CD4-positive, CD25-positive, alpha-beta regulatory T cell (primary cell): ENCODE results near the gene MMP15. TPM values are rescaled to one million over a fixed set of nuclear protein-coding genes. Genes with fewer than 3 reads are reported as not detected.

Experiments
- ATAC-seq, 2 donors: fragments of 150-1000 bp; cut with Tn5 transposase; one replicate each; pipeline ENCODE4 v1.10.0; 2021; ENCODE audit warnings: low read depth in 2 of 2, moderate number of reproducible peaks in 2 of 2, moderate library complexity in 1 of 2
- DNase-seq, 3 donors: peaks; one replicate each; pipeline versions ENCODE4 v3.0.0 to v3.0.0-alpha.2; 2012 to 2022; ENCODE audit warnings: mixed read lengths in 1 of 3
- H3K27ac ChIP-seq: one replicate; pipeline ENCODE4 v1.7.0; 2013; ENCODE audit warnings: mild to moderate bottlenecking, low read length; ENCODE audit not compliant: insufficient read depth, poor library complexity, severe bottlenecking
- H3K27me3 ChIP-seq: one replicate; pipeline ENCODE4 v1.7.0; 2013; ENCODE audit warnings: low read length; ENCODE audit not compliant: control insufficient read depth, insufficient read depth
- H3K36me3 ChIP-seq: one replicate; pipeline ENCODE4 v1.7.0; 2013; ENCODE audit warnings: mild to moderate bottlenecking, low read length, moderate library complexity; ENCODE audit not compliant: control insufficient read depth, insufficient read depth
- H3K4me1 ChIP-seq: 2 replicates; pipeline ENCODE4 v1.7.0; 2013; ENCODE audit warnings: mild to moderate bottlenecking, low read length; ENCODE audit not compliant: insufficient read depth, control insufficient read depth, poor library complexity, severe bottlenecking
- H3K4me3 ChIP-seq: one replicate; pipeline ENCODE4 v1.7.0; 2013; ENCODE audit warnings: low read depth, mild to moderate bottlenecking, low read length, moderate library complexity
- H3K9me3 ChIP-seq, 2 experiments: 1 replicate in 1 of 2; 2 replicates in 1 of 2; pipeline ENCODE4 v1.7.0; 2013; ENCODE audit warnings: low read length in 2 of 2, mild to moderate bottlenecking in 1 of 2, moderate library complexity in 1 of 2; ENCODE audit not compliant: control insufficient read depth in 2 of 2
- H3K27ac Mint-ChIP-seq, 3 donors: one replicate each; pipeline ENCODE4 v1.8.0; 2020 to 2022; ENCODE audit warnings: mild to moderate bottlenecking in 3 of 3, mixed read lengths in 3 of 3, moderate library complexity in 2 of 3
- H3K27me3 Mint-ChIP-seq: one replicate; pipeline ENCODE4 v1.8.0; 2022; ENCODE audit warnings: mild to moderate bottlenecking, mixed read lengths
- H3K36me3 Mint-ChIP-seq: one replicate; pipeline ENCODE4 v1.8.0; 2020; ENCODE audit warnings: mixed read lengths
- H3K4me1 Mint-ChIP-seq, 4 donors: one replicate each; pipeline ENCODE4 v1.8.0; 2020 to 2022; ENCODE audit warnings: mixed read lengths in 4 of 4, mild to moderate bottlenecking in 1 of 4
- H3K4me3 Mint-ChIP-seq, 4 donors: one replicate each; pipeline ENCODE4 v1.8.0; 2020 to 2022; ENCODE audit warnings: mild to moderate bottlenecking in 4 of 4, mixed read lengths in 4 of 4, moderate library complexity in 3 of 4
- H3K9me3 Mint-ChIP-seq, 7 donors: one replicate each; pipeline ENCODE4 v1.8.0; 2020 to 2022; ENCODE audit warnings: mixed read lengths in 7 of 7, mild to moderate bottlenecking in 3 of 7, moderate library complexity in 2 of 7
- polyA plus RNA-seq, 4 donors: library from polyadenylated mRNA; unstranded; fragments of 300-500 nt; fragmentation: Illumina TruSeq; gene quantifications; one replicate each; pipeline ENCODE4 v1.2.3, GENCODE V29; 2021
- total RNA-seq: library from RNA; stranded (reverse); gene quantifications from one replicate; pipeline ENCODE4 v1.2.3, GENCODE V29; 2022

The MMP15 gene
- total and polyA plus RNA-seq, 5 donors from 2014 or later = 0.03 to 0.27 (median 0.11) TPM; not detected in 2

DNA sequence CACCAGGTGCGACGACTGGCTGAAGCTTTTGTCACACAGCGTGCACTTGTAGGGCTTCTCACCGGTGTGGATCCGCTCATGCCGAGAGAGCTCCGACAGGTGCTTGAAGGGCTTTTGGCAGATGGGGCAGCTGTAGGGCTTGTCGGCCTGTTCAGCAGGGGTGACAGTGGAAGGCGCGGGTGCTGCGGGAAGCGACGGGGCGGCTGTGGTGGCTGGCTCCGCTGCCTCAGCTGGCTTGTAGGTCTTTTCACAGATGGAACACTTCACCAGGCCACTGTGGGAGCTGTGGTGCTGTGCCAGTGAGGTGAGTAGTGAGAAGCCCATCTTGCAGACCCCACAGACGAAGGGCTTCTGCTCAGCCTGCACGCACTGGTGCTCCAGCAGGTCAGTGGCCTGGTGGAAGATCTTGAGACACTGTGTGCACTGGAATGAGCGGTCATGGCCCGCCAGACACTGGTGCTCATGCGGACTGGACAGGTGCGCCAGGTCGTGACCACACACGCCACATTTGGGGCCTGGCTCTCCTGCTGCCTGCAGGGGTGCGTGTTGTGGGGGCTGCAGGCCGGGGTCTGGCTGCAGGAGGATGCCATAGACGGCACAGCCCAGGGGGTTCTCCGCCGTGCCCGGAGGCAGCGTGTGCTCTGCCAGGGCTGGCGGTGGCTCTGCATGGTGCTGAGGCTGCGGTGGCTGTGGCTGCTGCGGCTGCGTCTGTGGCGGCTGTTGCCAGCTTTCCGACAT, 27.9 kb upstream of the MMP15 start:
- Histone ChIP-seq H3K4me3 (peak overlapping the region; percentile 77), H3K27ac (peak overlapping the region; percentile 83), H3K9me3 (no peaks in the 10 kb centered on the region), H3K27me3 (no peaks in the 10 kb centered on the region), H3K36me3 (peaks cover 23% of the 10 kb centered on the region), H3K4me1 (peaks cover 67% of the 10 kb centered on the region)
- no peaks in the 10 kb centered on the region for H3K27me3 Mint-ChIP-seq
- peaks cover 6% of the 10 kb centered on the region for H3K36me3 Mint-ChIP-seq
- peaks cover 10 to 77% (median 33%) of the 10 kb centered on the region in 4 donors for H3K4me1 Mint-ChIP-seq
- ATAC-seq = no peak
- H3K4me3 Mint-ChIP-seq = peak overlapping the region; percentile 58 to 98 (median 89)
- no peak for DNase-seq
- H3K9me3 Mint-ChIP-seq = no peaks in the 10 kb centered on the region
- peak overlapping the region; percentile 90 to 94 (median 93) for H3K27ac Mint-ChIP-seq

DNA sequence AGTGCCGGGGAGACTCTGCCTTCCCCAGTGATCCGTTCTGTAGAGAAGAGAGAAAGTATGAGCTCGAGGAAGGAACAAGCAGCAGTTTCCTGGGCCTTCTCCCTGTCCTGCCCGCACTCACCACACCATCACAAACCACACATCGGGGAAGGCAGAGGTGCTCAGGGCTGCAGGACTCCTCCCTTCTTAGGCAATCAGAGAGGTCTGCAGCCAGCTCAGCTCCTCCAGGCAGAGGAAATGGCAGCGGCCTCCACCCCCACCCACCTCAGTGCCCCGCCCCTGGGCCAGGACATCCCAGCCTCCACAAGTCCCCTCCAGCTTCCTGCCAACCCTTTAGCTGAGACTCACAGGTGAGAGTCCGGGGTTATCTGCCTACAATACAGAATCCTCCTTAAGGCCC, 27.1 kb upstream of the MMP15 start:
- Mint-ChIP-seq H3K9me3 (no peaks in the 10 kb centered on the region), H3K27me3 (no peaks in the 10 kb centered on the region), H3K36me3 (peaks cover 6% of the 10 kb centered on the region), H3K4me3 (peak overlapping the region; percentile 88 to 98 (median 90)), H3K4me1 (peaks cover 10 to 77% (median 32%) of the 10 kb centered on the region in 4 donors), H3K27ac (peak overlapping the region; percentile 90 to 94 (median 93))
- peak overlapping the region; percentile 83 for H3K27ac ChIP-seq
- no peaks in the 10 kb centered on the region for H3K27me3 ChIP-seq
- H3K36me3 ChIP-seq = peaks cover 25% of the 10 kb centered on the region
- DNase-seq = peak; percentile 24 to 91 (median 35)
- peak overlapping the region; percentile 77 for H3K4me3 ChIP-seq
- peak in 1 of 2 donors; percentile 8 for ATAC-seq
- H3K9me3 ChIP-seq = no peaks in the 10 kb centered on the region
- peaks cover 67% of the 10 kb centered on the region for H3K4me1 ChIP-seq

DNA sequence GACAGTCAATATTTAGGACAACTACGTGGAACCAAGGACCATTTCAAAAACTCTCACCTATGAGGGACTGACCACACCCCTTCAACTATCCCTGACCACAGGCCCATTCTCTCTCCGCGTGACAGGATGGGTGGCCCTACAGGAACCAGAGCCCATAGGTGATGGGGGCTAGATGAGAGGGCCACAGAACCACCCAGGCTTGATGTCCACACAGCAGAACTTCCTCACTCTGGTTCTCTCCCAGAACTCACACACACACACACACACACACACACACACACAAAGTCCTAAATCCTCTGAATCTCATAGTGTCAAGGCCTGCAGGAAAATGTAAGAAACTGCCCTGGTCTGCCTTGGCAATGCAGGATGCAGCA, 26.6 kb upstream of the MMP15 start:
- Mint-ChIP-seq H3K27ac (peak overlapping the region; percentile 90 to 94 (median 93)), H3K27me3 (no peaks in the 10 kb centered on the region), H3K9me3 (no peaks in the 10 kb centered on the region), H3K4me3 (peak overlapping the region; percentile 88 to 98 (median 90)), H3K4me1 (peaks cover 14 to 77% (median 35%) of the 10 kb centered on the region in 4 donors), H3K36me3 (peaks cover 9% of the 10 kb centered on the region)
- Histone ChIP-seq H3K4me3 (peak overlapping the region; percentile 77), H3K4me1 (peaks cover 65% of the 10 kb centered on the region), H3K36me3 (peaks cover 25% of the 10 kb centered on the region), H3K27me3 (no peaks in the 10 kb centered on the region), H3K9me3 (no peaks in the 10 kb centered on the region), H3K27ac (peak overlapping the region; percentile 83)
- DNase-seq = no peak
- no peak for ATAC-seq

GRCh38 chr16:57999366-57999970, 26.1 kb upstream of the MMP15 start:
- no peaks in the 10 kb centered on the region for H3K27me3 Mint-ChIP-seq
- H3K27me3 ChIP-seq = no peaks in the 10 kb centered on the region
- H3K9me3 ChIP-seq = no peaks in the 10 kb centered on the region
- peaks cover 16 to 78% (median 38%) of the 10 kb centered on the region in 4 donors for H3K4me1 Mint-ChIP-seq
- peak overlapping the region; percentile 90 to 94 (median 93) for H3K27ac Mint-ChIP-seq
- H3K27ac ChIP-seq = peak overlapping the region; percentile 83
- peaks cover 9% of the 10 kb centered on the region for H3K36me3 Mint-ChIP-seq
- peak overlapping the region; percentile 77 for H3K4me3 ChIP-seq
- no peaks in the 10 kb centered on the region for H3K9me3 Mint-ChIP-seq
- H3K4me1 ChIP-seq = peaks cover 61% of the 10 kb centered on the region
- peak overlapping the region; percentile 88 to 98 (median 90) for H3K4me3 Mint-ChIP-seq
- no peak for ATAC-seq
- H3K36me3 ChIP-seq = peaks cover 25% of the 10 kb centered on the region
- peak in 2 of 3 donors; percentile 52 to 70 for DNase-seq

GRCh38 chr16:57999971-58000705, 25.4 kb upstream of the MMP15 start, which contains the start of gene ZNF319:
ZNF319 (minus strand) TSS chr16:58000672; CDS start chr16:57998265, 2,407 bp downstream.
- peak within 1 kb of the TSS; percentile 93 to 94 (median 93) for H3K27ac Mint-ChIP-seq

GRCh38 chr16:58000706-58001676, 24.6 kb upstream of the MMP15 start, which contains the start of gene USB1:
USB1 (plus strand) TSS chr16:58001407; CDS start chr16:58001484, 77 bp downstream.
- peak within 1 kb of the TSS; percentile 65 for H3K4me3 ChIP-seq
- H3K27me3 Mint-ChIP-seq = no peaks in the 10 kb centered on the region
- H3K27me3 ChIP-seq = no peaks in the 10 kb centered on the region
- no peaks in the 10 kb centered on the region for H3K9me3 ChIP-seq
- peak; percentile 82 to 87 (median 87) for DNase-seq
- H3K36me3 ChIP-seq = peaks cover 23% of the 10 kb centered on the region
- H3K4me3 Mint-ChIP-seq = peak within 1 kb of the TSS; percentile 91 to 95 (median 94)
- no peaks in the 10 kb centered on the region for H3K9me3 Mint-ChIP-seq
- ATAC-seq = peak; percentile 77
- peaks cover 9% of the 10 kb centered on the region for H3K36me3 Mint-ChIP-seq
- H3K4me1 ChIP-seq = peaks cover 50% of the 10 kb centered on the region
- H3K27ac ChIP-seq = peak within 1 kb of the TSS; percentile 85
- peak within 1 kb of the TSS; percentile 87 to 93 (median 88) for H3K27ac Mint-ChIP-seq
- H3K4me1 Mint-ChIP-seq = peaks cover 21 to 71% (median 37%) of the 10 kb centered on the region in 4 donors

More at GRCh38 chr16:57999971-58000705, 25.4 kb upstream of the MMP15 start, which contains the start of gene ZNF319:
- peak; percentile 6 to 12 for ATAC-seq
- Histone ChIP-seq H3K4me1 (peaks cover 54% of the 10 kb centered on the region), H3K27me3 (no peaks in the 10 kb centered on the region), H3K4me3 (peak within 1 kb of the TSS; percentile 77), H3K36me3 (peaks cover 24% of the 10 kb centered on the region), H3K9me3 (no peaks in the 10 kb centered on the region), H3K27ac (peak within 1 kb of the TSS; percentile 85)
- peaks cover 9% of the 10 kb centered on the region for H3K36me3 Mint-ChIP-seq
- no peaks in the 10 kb centered on the region for H3K9me3 Mint-ChIP-seq
- peak in 2 of 3 donors; percentile 28 to 42 for DNase-seq
- H3K4me3 Mint-ChIP-seq = peak within 1 kb of the TSS; percentile 91 to 98 (median 94)
- peaks cover 16 to 78% (median 39%) of the 10 kb centered on the region in 4 donors for H3K4me1 Mint-ChIP-seq
- no peaks in the 10 kb centered on the region for H3K27me3 Mint-ChIP-seq
